Keratinocyte (primary cell): ENCODE data around the gene CTIF. TPM values are rescaled to one million over a fixed set of nuclear protein-coding genes. Genes with fewer than 3 reads are reported as not detected.

Experiments
- DNase-seq: peaks from one replicate; pipeline ENCODE4 v3.0.0-alpha.2; 2011; ENCODE audit warnings: low read depth, missing footprints, low spot score
- FAIRE-seq: peaks from 2 replicates; lab custom pipeline; 2011; peaks lifted over from hg19 to GRCh38; lab: Jason Lieb, UNC
- H2AFZ ChIP-seq: 2 replicates; pipeline ENCODE4 v1.6.0; 2012; ENCODE audit warnings: low read length, control low read depth, inconsistent platforms; ENCODE audit not compliant: control insufficient read depth
- H3K27ac ChIP-seq: 2 replicates; pipeline ENCODE4 v1.5.1; 2011; ENCODE audit warnings: low read length; ENCODE audit not compliant: control insufficient read depth, insufficient read depth
- H3K27me3 ChIP-seq: 3 replicates; pipeline ENCODE4 v1.6.0; 2011; ENCODE audit warnings: low read length; ENCODE audit not compliant: control insufficient read depth, insufficient read depth; ENCODE audit errors: extremely low read depth
- H3K36me3 ChIP-seq, 2 experiments: 2 replicates in 1 of 2; 3 replicates in 1 of 2; pipeline ENCODE4 v1.5.1; 2011; ENCODE audit warnings: low read length in 2 of 2, mild to moderate bottlenecking in 1 of 2; ENCODE audit not compliant: control insufficient read depth in 2 of 2, insufficient read depth in 2 of 2; ENCODE audit errors: extremely low read depth in 1 of 2
- H3K4me1 ChIP-seq: 3 replicates; pipeline ENCODE4 v1.5.1; 2011; ENCODE audit warnings: low read length; ENCODE audit not compliant: control insufficient read depth, insufficient read depth; ENCODE audit errors: extremely low read depth
- H3K4me2 ChIP-seq: 3 replicates; pipeline ENCODE4 v1.6.0; 2011; ENCODE audit warnings: low read depth, low read length; ENCODE audit not compliant: control insufficient read depth, insufficient read depth; ENCODE audit errors: extremely low read depth
- H3K4me3 ChIP-seq, 3 experiments: fragments of 200-600 bp in 1 of 3; sonication (generic) in 1 of 3; 2 replicates in 2 of 3; 3 replicates in 1 of 3; pipeline ENCODE4 v1.5.1; 2011 to 2016; ENCODE audit warnings: low read length in 3 of 3, mild to moderate bottlenecking in 3 of 3, control low read depth in 2 of 3, inconsistent platforms in 1 of 3, low read depth in 1 of 3, mixed read lengths in 1 of 3, mixed run types in 1 of 3, moderate library complexity in 1 of 3; ENCODE audit not compliant: control insufficient read depth in 2 of 3, insufficient read depth in 2 of 3; ENCODE audit errors: extremely low read depth in 1 of 3
- H3K79me2 ChIP-seq: 2 replicates; pipeline ENCODE4 v1.6.0; 2012; ENCODE audit warnings: low read length; ENCODE audit not compliant: control insufficient read depth, insufficient read depth
- H3K9ac ChIP-seq: 3 replicates; pipeline ENCODE4 v1.6.0; 2011; ENCODE audit warnings: low read length; ENCODE audit not compliant: control insufficient read depth, insufficient read depth; ENCODE audit errors: extremely low read depth
- H3K9me1 ChIP-seq: 3 replicates; pipeline ENCODE4 v1.6.0; 2011; ENCODE audit warnings: low read length; ENCODE audit not compliant: control insufficient read depth, insufficient read depth; ENCODE audit errors: extremely low read depth
- H3K9me3 ChIP-seq: 2 replicates; pipeline ENCODE4 v1.5.1; 2012; ENCODE audit warnings: low read depth, low read length; ENCODE audit not compliant: control insufficient read depth
- H4K20me1 ChIP-seq: 3 replicates; pipeline ENCODE4 v1.6.0; 2011; ENCODE audit warnings: low read length; ENCODE audit not compliant: control insufficient read depth, insufficient read depth; ENCODE audit errors: extremely low read depth
- EZH2 ChIP-seq: IDR thresholded peaks from one replicate; pipeline ENCODE4 v1.6.1; 2012; ENCODE audit warnings: inconsistent platforms, mild to moderate bottlenecking, low read length, moderate library complexity
- dilution Hi-C: fragments of 300-500 bp; cut with MboI; formaldehyde crosslinking; loops from one replicate; pipeline ENCODE4 v1.7.0; 2020; ENCODE audit warnings: low sequenced_read_pairs; ENCODE audit not compliant: extremely low pct_ligation_motif_present
- polyA plus RNA-seq, 5 experiments: library from polyadenylated mRNA; depleted of rRNA in 3 of 5; stranded (reverse) in 3 of 5; stranded (forward) in 1 of 5; unstranded in 1 of 5; fragments of >200 nt; gene quantifications; 1 replicate in 1 of 5; 2 replicates in 3 of 5; 3 replicates in 1 of 5; pipeline versions ENCODE4 v1.2.1 to v1.2.3, GENCODE V29; 2011 to 2012; ENCODE audit warnings: missing spikeins in 2 of 5, low read depth in 1 of 5, low replicate concordance in 1 of 5
- TF ChIP-seq, protein P1 (sequence below), 3 experiments: IDR thresholded peaks in 1 of 3; conservative IDR thresholded peaks in 1 of 3; optimal IDR thresholded peaks in 1 of 3; 2 replicates in 2 of 3; 3 replicates in 1 of 3; pipeline versions ENCODE3 to v1.5.1; 2011; ENCODE audit warnings: low read length in 3 of 3, mild to moderate bottlenecking in 3 of 3, moderate library complexity in 2 of 3, control low read depth in 1 of 3, inconsistent platforms in 1 of 3; ENCODE audit not compliant: insufficient read depth in 2 of 3; ENCODE audit errors: extremely low read depth in 1 of 3

Gene CTIF
- polyA plus RNA-seq, 1 donor (not counting 4 experiments of a cell fraction or from before 2014, with no cell fraction given): 15.0 TPM

DNA sequence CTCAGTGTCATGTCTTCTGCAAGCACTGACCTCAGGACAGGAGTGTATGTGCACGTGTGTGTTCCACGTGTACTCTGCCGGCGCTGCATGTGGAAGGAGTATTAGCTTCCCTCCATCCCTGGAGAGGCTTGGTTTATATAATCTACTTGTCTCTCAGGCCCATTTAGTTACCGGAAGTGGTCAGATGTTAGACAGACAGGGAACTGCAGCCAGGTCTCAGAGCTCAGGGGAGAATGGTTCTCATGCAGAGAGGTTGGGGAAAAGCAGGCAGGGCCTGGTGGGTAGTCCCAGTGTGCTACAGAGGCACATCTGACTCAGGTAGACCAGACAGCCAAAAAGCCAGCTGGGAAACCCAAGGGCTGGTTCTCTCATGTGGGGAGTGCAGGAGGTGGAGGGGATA, 167.9 kb downstream of the CTIF start:
- no peak for FAIRE-seq
- no peak for DNase-seq
- H3K79me2 ChIP-seq: no peaks in the 10 kb centered on the region
- H3K4me3 ChIP-seq: no peak overlapping the region
- no peak overlapping the region for H3K4me2 ChIP-seq
- H3K9ac ChIP-seq: no peak overlapping the region
- H3K9me1 ChIP-seq: no peaks in the 10 kb centered on the region
- H4K20me1 ChIP-seq: no peaks in the 10 kb centered on the region
- H3K27me3 ChIP-seq: no peaks in the 10 kb centered on the region
- TF ChIP-seq EZH2: no peak
- TF ChIP-seq, protein P1, sequence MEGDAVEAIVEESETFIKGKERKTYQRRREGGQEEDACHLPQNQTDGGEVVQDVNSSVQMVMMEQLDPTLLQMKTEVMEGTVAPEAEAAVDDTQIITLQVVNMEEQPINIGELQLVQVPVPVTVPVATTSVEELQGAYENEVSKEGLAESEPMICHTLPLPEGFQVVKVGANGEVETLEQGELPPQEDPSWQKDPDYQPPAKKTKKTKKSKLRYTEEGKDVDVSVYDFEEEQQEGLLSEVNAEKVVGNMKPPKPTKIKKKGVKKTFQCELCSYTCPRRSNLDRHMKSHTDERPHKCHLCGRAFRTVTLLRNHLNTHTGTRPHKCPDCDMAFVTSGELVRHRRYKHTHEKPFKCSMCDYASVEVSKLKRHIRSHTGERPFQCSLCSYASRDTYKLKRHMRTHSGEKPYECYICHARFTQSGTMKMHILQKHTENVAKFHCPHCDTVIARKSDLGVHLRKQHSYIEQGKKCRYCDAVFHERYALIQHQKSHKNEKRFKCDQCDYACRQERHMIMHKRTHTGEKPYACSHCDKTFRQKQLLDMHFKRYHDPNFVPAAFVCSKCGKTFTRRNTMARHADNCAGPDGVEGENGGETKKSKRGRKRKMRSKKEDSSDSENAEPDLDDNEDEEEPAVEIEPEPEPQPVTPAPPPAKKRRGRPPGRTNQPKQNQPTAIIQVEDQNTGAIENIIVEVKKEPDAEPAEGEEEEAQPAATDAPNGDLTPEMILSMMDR (optimal IDR thresholded peaks at IDR 0.05 in 1 of 3, IDR thresholded peaks at IDR 0.05 in 1 of 3, conservative IDR thresholded peaks at IDR 0.05 in 1 of 3; ENCODE audit: extremely low read depth in 1 of 3, insufficient read depth in 2 of 3, low read length in 3 of 3): no peak
- no peaks in the 10 kb centered on the region for H3K4me1 ChIP-seq
- no peak overlapping the region for H3K27ac ChIP-seq
- peaks cover 0 to 6% of the 10 kb centered on the region in 2 experiments for H3K36me3 ChIP-seq
- no peaks in the 10 kb centered on the region for H3K9me3 ChIP-seq
- no peak overlapping the region for H2AFZ ChIP-seq
- dilution Hi-C loops: no loop called here

DNA sequence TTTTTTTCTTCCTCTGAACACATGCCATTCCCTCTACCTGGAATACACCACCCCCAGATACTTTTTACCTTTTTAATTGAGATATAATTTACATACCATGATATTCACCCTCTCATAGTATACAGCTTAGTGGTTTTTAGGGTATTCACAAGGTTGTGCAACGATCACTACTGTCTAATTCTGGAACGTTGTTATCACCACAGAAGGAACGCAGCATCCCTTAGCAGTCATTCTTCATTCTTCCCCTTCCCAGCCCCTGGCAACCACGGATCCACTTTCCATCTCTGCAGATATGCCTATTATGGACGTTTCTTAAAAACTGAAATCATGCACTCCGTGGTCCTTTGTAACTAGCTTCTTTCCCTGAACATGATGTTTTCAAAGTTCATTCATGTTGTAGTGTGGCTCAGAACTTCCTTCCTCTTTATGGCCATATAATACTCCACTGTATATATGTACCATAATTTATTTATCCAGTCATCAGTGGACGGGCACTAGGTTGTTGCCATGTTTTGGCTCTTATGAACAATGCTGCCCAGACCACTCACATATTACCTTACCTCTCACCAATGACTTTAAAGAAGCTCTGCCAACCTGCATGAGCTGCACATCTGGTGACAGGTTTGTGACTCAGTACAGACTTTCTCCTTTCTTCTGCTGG, 168.9 kb downstream of the CTIF start:
- peaks cover 0 to 6% of the 10 kb centered on the region in 2 experiments for H3K36me3 ChIP-seq
- H3K9me1 ChIP-seq: no peaks in the 10 kb centered on the region
- H2AFZ ChIP-seq: no peak overlapping the region
- TF ChIP-seq, protein P1 (optimal IDR thresholded peaks at IDR 0.05 in 1 of 3, IDR thresholded peaks at IDR 0.05 in 1 of 3, conservative IDR thresholded peaks at IDR 0.05 in 1 of 3; ENCODE audit: extremely low read depth in 1 of 3, insufficient read depth in 2 of 3, low read length in 3 of 3): no peak
- no peak for TF ChIP-seq EZH2
- H3K9ac ChIP-seq: no peak overlapping the region
- H3K27ac ChIP-seq: no peak overlapping the region
- no peaks in the 10 kb centered on the region for H3K9me3 ChIP-seq
- DNase-seq (no peak), FAIRE-seq (no peak)
- H3K4me1 ChIP-seq: no peaks in the 10 kb centered on the region
- H3K27me3 ChIP-seq: no peaks in the 10 kb centered on the region
- no peak overlapping the region for H3K4me2 ChIP-seq
- no peaks in the 10 kb centered on the region for H4K20me1 ChIP-seq
- no peaks in the 10 kb centered on the region for H3K79me2 ChIP-seq
- H3K4me3 ChIP-seq: no peak overlapping the region
- dilution Hi-C loops: no loop called here
